Measurements from ENCODE around the gene SLC25A6.

DNA sequence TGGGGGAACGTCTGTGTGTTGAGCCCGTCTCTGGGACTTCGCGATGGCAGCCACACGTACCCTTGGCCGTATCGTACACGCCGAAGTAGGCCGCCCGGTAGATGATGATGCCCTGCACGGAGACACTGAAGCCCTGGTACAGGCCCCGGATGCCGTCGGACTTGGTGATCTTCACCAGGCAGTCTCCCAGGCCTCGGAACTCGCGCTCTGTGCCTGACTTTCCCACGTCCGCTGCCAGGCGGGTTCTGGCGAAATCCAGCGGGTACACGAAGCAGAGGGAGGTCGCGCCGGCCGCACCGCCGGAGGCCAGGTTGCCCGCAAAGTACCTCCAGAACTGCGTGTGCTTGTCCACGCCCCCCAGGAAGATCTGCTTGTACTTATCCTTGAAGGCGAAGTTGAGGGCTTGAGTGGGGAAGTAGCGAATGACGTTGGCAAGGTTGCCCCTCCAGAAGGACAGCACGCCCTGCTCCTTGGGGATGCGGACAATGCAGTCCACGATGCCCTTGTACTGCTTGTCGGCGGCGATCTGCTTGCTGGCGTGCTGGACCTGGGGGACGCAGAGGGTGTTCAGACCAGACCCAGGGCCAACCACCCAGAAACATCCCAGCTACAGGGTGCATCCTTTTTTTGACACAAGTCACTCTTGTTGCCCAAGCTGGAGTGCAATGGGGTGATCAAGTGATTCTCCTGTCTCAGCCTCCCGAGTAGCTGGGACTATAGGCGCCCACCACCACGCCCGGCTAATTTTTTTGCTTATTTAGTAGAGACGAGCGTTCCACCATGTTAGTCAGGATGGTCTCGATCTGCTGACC is 2.5 kb downstream of the SLC25A6 start:
- TF ChIP-seq, protein P1, sequence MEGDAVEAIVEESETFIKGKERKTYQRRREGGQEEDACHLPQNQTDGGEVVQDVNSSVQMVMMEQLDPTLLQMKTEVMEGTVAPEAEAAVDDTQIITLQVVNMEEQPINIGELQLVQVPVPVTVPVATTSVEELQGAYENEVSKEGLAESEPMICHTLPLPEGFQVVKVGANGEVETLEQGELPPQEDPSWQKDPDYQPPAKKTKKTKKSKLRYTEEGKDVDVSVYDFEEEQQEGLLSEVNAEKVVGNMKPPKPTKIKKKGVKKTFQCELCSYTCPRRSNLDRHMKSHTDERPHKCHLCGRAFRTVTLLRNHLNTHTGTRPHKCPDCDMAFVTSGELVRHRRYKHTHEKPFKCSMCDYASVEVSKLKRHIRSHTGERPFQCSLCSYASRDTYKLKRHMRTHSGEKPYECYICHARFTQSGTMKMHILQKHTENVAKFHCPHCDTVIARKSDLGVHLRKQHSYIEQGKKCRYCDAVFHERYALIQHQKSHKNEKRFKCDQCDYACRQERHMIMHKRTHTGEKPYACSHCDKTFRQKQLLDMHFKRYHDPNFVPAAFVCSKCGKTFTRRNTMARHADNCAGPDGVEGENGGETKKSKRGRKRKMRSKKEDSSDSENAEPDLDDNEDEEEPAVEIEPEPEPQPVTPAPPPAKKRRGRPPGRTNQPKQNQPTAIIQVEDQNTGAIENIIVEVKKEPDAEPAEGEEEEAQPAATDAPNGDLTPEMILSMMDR (optimal IDR thresholded peaks at IDR 0.05 in 1 of 3, IDR thresholded peaks at IDR 0.05 in 1 of 3, conservative IDR thresholded peaks at IDR 0.05 in 1 of 3; ENCODE audit: extremely low read depth in 1 of 3, insufficient read depth in 2 of 3, low read length in 3 of 3): no peak
- no peak for TF ChIP-seq EZH2 (IDR thresholded peaks at IDR 0.05; ENCODE audit: low read length)

All from keratinocyte (primary cell).